Activated T-cell treated with anti-CD3 and anti-CD28 coated beads, Interleukin-2, amount 50 U/mL, for 4 hours (primary cell): ENCODE data around the gene FOXC1. TPM values are rescaled to one million over a fixed set of nuclear protein-coding genes. Genes with fewer than 3 reads are reported as not detected.
A peak's percentile ranks its signal among the peaks of the same experiment; 100 is the strongest.

Experiments used
- ATAC-seq, 2 donors: fragments of 200-7000 bp; cut with Tn5 transposase; one replicate each; pipeline ENCODE4 v1.10.0; 2021
- DNase-seq: peaks from one replicate; pipeline ENCODE4 v3.0.0-alpha.2; 2020
- H3K27me3 Mint-ChIP-seq: one replicate; pipeline ENCODE4 v1.8.0; 2021; ENCODE audit warnings: low read depth, mixed read lengths
- H3K36me3 Mint-ChIP-seq: one replicate; pipeline ENCODE4 v1.8.0; 2022; ENCODE audit warnings: mixed read lengths; ENCODE audit not compliant: insufficient read depth
- H3K4me1 Mint-ChIP-seq: one replicate; pipeline ENCODE4 v1.8.0; 2021; ENCODE audit warnings: low read depth, mixed read lengths
- H3K4me3 Mint-ChIP-seq: one replicate; pipeline ENCODE4 v1.8.0; 2021; ENCODE audit warnings: mild to moderate bottlenecking, moderate library complexity, mixed read lengths
- H3K9me3 Mint-ChIP-seq: one replicate; pipeline ENCODE4 v1.8.0; 2021; ENCODE audit warnings: mixed read lengths
- total RNA-seq, 3 donors: library from RNA; stranded (reverse); gene quantifications; one replicate each; pipeline ENCODE4 v1.2.1, GENCODE V29; 2021

FOXC1 gene
- total RNA-seq, 3 donors from 2014 or later, result 0.05 to 0.08 (median 0.05) TPM

DNA sequence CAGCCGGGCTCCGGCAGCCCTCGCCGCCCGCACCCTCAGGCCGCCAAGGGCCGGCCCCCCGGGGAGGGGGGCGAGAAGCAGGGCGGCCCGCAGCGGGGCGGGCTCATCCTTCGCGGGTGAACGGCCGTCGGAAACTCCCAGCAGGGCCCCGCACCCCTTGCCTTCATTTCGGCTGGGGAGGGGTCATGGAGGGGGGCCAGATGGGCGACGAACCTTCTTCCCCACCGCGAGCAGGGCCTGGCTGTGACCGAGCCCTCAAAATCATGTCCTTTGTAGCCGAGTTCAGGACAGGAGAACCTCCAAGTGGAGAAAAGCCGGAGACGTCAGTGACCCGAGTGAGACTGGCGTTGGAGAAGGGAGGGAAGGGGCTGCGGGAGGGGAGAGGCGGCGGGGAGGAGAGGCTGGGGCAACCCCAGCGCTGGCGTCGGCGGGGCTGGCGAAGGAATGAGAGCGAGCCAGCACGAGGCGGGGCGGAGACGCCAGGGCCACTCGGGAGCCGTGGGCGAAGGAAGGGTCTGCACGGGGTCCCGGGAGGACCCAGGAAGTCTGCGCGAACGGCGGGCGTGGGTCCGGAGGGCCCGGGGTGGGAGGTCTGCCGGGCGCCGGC is 571 bp upstream of the FOXC1 start:
- Mint-ChIP-seq H3K27me3 (peaks cover 62% of the 10 kb centered on the region), H3K4me1 (peaks cover 55% of the 10 kb centered on the region), H3K36me3 (no peaks in the 10 kb centered on the region), H3K9me3 (no peaks in the 10 kb centered on the region), H3K4me3 (peak overlapping the region; percentile 56)
- DNase-seq (no peak), ATAC-seq (no peak)

- Mint-ChIP-seq H3K4me3 (peak overlapping the region; percentile 62), H3K4me1 (peaks cover 51% of the 10 kb centered on the region), H3K36me3 (no peaks in the 10 kb centered on the region), H3K27me3 (peaks cover 63% of the 10 kb centered on the region), H3K9me3 (no peaks in the 10 kb centered on the region)
- no peak for DNase-seq
- peak; percentile 6 to 8 for ATAC-seq
Observed at GRCh38 chr6:1610497-1611321, 994 bp downstream of the FOXC1 start.

GRCh38 chr6:1611322-1611571 is 1.5 kb downstream of the FOXC1 start:
- Mint-ChIP-seq H3K4me1 (peaks cover 46% of the 10 kb centered on the region), H3K27me3 (peaks cover 63% of the 10 kb centered on the region), H3K4me3 (no peak overlapping the region), H3K9me3 (no peaks in the 10 kb centered on the region), H3K36me3 (no peaks in the 10 kb centered on the region)
- DNase-seq (no peak), ATAC-seq (no peak)

DNA sequence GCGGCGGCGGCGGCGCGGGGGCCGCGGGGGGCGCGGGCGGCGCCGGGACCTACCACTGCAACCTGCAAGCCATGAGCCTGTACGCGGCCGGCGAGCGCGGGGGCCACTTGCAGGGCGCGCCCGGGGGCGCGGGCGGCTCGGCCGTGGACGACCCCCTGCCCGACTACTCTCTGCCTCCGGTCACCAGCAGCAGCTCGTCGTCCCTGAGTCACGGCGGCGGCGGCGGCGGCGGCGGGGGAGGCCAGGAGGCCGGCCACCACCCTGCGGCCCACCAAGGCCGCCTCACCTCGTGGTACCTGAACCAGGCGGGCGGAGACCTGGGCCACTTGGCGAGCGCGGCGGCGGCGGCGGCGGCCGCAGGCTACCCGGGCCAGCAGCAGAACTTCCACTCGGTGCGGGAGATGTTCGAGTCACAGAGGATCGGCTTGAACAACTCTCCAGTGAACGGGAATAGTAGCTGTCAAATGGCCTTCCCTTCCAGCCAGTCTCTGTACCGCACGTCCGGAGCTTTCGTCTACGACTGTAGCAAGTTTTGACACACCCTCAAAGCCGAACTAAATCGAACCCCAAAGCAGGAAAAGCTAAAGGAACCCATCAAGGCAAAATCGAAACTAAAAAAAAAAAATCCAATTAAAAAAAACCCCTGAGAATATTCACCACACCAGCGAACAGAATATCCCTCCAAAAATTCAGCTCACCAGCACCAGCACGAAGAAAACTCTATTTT is 2.0 kb downstream of the FOXC1 start:
- H3K9me3 Mint-ChIP-seq, result no peaks in the 10 kb centered on the region
- DNase-seq (no peak), ATAC-seq (no peak)
- peak overlapping the region; percentile 80 for H3K4me3 Mint-ChIP-seq
- peaks cover 61% of the 10 kb centered on the region for H3K27me3 Mint-ChIP-seq
- H3K36me3 Mint-ChIP-seq, result no peaks in the 10 kb centered on the region
- peaks cover 41% of the 10 kb centered on the region for H3K4me1 Mint-ChIP-seq

GRCh38 chr6:1612299-1612973 is 2.7 kb downstream of the FOXC1 start:
- Mint-ChIP-seq H3K9me3 (no peaks in the 10 kb centered on the region), H3K4me1 (peaks cover 34% of the 10 kb centered on the region), H3K27me3 (peaks cover 59% of the 10 kb centered on the region), H3K36me3 (no peaks in the 10 kb centered on the region), H3K4me3 (peak overlapping the region; percentile 80)
- DNase-seq, result no peak
- no peak for ATAC-seq

DNA sequence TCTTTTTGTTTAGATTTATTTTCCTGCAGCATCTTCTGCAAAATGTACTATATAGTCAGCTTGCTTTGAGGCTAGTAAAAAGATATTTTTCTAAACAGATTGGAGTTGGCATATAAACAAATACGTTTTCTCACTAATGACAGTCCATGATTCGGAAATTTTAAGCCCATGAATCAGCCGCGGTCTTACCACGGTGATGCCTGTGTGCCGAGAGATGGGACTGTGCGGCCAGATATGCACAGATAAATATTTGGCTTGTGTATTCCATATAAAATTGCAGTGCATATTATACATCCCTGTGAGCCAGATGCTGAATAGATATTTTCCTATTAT is 3.2 kb downstream of the FOXC1 start:
- Mint-ChIP-seq H3K9me3 (no peaks in the 10 kb centered on the region), H3K27me3 (peaks cover 59% of the 10 kb centered on the region), H3K4me1 (peaks cover 29% of the 10 kb centered on the region), H3K4me3 (no peak overlapping the region), H3K36me3 (no peaks in the 10 kb centered on the region)
- no peak for ATAC-seq
- no peak for DNase-seq

- Mint-ChIP-seq H3K27me3 (peaks cover 59% of the 10 kb centered on the region), H3K9me3 (no peaks in the 10 kb centered on the region), H3K36me3 (no peaks in the 10 kb centered on the region), H3K4me1 (peaks cover 26% of the 10 kb centered on the region), H3K4me3 (no peak overlapping the region)
- no peak for DNase-seq
- no peak for ATAC-seq
Observed at GRCh38 chr6:1613346-1613687, 3.6 kb downstream of the FOXC1 start.

- Mint-ChIP-seq H3K27me3 (peaks cover 59% of the 10 kb centered on the region), H3K4me3 (no peak overlapping the region)
Observed at GRCh38 chr6:1613688-1614447, 4.2 kb downstream of the FOXC1 start.

GRCh38 chr6:1614448-1615150 is 4.9 kb downstream of the FOXC1 start:
- Mint-ChIP-seq H3K36me3 (no peaks in the 10 kb centered on the region), H3K27me3 (peaks cover 56% of the 10 kb centered on the region), H3K4me3 (no peak overlapping the region), H3K4me1 (peaks cover 20% of the 10 kb centered on the region), H3K9me3 (no peaks in the 10 kb centered on the region)
- ATAC-seq, result peak in 1 of 2 donors; percentile 27
- DNase-seq, result no peak

More at GRCh38 chr6:1613688-1614447, 4.2 kb downstream of the FOXC1 start:
- ATAC-seq, result peak in 1 of 2 donors; percentile 20
- DNase-seq, result no peak
- H3K9me3 Mint-ChIP-seq, result no peaks in the 10 kb centered on the region
- no peaks in the 10 kb centered on the region for H3K36me3 Mint-ChIP-seq
- peaks cover 22% of the 10 kb centered on the region for H3K4me1 Mint-ChIP-seq

- ATAC-seq, result no peak
- H3K36me3 Mint-ChIP-seq, result no peaks in the 10 kb centered on the region
Observed at GRCh38 chr6:1615151-1615852, 5.6 kb downstream of the FOXC1 start.

GRCh38 chr6:1615853-1616420 is 6.2 kb downstream of the FOXC1 start:
- no peak for DNase-seq
- peaks cover 54% of the 10 kb centered on the region for H3K27me3 Mint-ChIP-seq
- no peaks in the 10 kb centered on the region for H3K9me3 Mint-ChIP-seq
- no peak overlapping the region for H3K4me3 Mint-ChIP-seq
- no peaks in the 10 kb centered on the region for H3K36me3 Mint-ChIP-seq
- no peak for ATAC-seq
- H3K4me1 Mint-ChIP-seq, result peaks cover 16% of the 10 kb centered on the region

More at GRCh38 chr6:1615151-1615852, 5.6 kb downstream of the FOXC1 start:
- no peak overlapping the region for H3K4me3 Mint-ChIP-seq
- H3K27me3 Mint-ChIP-seq, result peaks cover 56% of the 10 kb centered on the region
- H3K4me1 Mint-ChIP-seq, result peaks cover 20% of the 10 kb centered on the region
- H3K9me3 Mint-ChIP-seq, result no peaks in the 10 kb centered on the region
- DNase-seq, result no peak

- Mint-ChIP-seq H3K4me1 (peaks cover 15% of the 10 kb centered on the region), H3K4me3 (no peak overlapping the region), H3K27me3 (peaks cover 62% of the 10 kb centered on the region), H3K36me3 (peaks cover 5% of the 10 kb centered on the region), H3K9me3 (no peaks in the 10 kb centered on the region)
- ATAC-seq (no peak), DNase-seq (no peak)
Observed at GRCh38 chr6:1616701-1617463, 7.2 kb downstream of the FOXC1 start.
